ENCODE data around the gene ADAMTS2.

DNA sequence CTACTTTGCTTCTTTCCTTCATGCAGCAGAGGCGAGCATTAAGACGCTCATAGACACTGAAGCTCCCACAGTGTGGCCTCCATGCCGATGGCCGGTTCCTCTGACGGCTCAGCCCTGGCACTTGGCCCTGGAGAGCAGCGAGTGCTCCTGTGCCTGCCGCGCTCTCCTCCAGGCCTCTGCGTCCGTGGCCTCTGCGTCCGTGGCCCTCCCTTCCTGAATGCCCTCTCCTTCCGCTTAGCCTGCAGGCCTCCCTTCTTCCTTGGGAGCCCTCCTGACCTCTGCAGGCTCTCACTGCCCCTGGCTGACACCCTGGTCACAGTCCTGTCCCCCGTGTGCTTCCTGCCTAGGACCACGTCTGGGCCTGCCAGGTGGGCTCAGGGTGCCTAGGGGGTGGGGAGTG, 192.3 kb downstream of the ADAMTS2 start:
- TF ChIP-seq, protein P1, sequence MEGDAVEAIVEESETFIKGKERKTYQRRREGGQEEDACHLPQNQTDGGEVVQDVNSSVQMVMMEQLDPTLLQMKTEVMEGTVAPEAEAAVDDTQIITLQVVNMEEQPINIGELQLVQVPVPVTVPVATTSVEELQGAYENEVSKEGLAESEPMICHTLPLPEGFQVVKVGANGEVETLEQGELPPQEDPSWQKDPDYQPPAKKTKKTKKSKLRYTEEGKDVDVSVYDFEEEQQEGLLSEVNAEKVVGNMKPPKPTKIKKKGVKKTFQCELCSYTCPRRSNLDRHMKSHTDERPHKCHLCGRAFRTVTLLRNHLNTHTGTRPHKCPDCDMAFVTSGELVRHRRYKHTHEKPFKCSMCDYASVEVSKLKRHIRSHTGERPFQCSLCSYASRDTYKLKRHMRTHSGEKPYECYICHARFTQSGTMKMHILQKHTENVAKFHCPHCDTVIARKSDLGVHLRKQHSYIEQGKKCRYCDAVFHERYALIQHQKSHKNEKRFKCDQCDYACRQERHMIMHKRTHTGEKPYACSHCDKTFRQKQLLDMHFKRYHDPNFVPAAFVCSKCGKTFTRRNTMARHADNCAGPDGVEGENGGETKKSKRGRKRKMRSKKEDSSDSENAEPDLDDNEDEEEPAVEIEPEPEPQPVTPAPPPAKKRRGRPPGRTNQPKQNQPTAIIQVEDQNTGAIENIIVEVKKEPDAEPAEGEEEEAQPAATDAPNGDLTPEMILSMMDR (IDR thresholded peaks at IDR 0.05), result no peak
- no peak for TF ChIP-seq POLR2A (IDR thresholded peaks at IDR 0.05)

Measured in lower leg skin (tissue), 3 donors.